ENCODE results near the gene BST2. TPM values are rescaled to one million over a fixed set of nuclear protein-coding genes. Genes with fewer than 3 reads are reported as not detected.
"Not testable (repeated sequence)": the region's sequence is repeated elsewhere in the genome, so short reads cannot be mapped to it uniquely, and the experiment has no call there.

The BST2 gene
- polyA plus RNA-seq, 1 experiment: 6.4 TPM

DNA sequence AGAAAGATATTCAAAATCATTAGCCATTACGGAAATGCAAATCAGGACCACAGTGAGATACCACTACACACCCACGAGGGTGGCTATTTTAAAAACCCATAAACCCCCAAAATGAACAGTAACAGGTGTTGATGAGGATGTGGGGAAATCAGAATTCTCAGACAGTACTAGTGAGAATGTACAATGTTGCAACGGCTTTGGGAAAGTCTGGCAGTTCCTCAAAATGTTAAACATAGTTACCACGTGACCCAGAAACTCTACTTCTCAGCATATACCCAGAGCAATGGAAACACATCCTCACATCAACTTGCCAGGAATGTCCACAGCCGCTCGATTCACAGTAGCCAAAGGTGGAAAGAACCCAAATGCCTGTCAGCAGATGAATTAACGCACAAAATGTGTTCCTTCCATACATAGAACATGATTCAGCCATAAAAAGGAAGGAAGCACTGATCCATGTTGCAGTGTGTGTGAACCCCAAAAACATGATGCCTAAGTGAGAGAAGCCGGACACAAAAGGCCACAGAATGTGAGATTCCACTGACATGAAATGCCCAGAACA is 35.3 kb downstream of the BST2 start:
- Histone ChIP-seq H3K4me3 (ENCODE audit: low read depth, low read length) (no peak overlapping the region), H3K27me3 (ENCODE audit: control insufficient read depth, insufficient read depth, low read length) (no peaks in the 10 kb centered on the region), H3K36me3 (ENCODE audit: control insufficient read depth, insufficient read depth, low read length) (no peaks in the 10 kb centered on the region)
- ChIA-PET POLR2A (no interaction called here), CTCF (no interaction called here)
- DNase-seq (ENCODE audit: low read depth): no peak
- TF ChIP-seq, protein P1, sequence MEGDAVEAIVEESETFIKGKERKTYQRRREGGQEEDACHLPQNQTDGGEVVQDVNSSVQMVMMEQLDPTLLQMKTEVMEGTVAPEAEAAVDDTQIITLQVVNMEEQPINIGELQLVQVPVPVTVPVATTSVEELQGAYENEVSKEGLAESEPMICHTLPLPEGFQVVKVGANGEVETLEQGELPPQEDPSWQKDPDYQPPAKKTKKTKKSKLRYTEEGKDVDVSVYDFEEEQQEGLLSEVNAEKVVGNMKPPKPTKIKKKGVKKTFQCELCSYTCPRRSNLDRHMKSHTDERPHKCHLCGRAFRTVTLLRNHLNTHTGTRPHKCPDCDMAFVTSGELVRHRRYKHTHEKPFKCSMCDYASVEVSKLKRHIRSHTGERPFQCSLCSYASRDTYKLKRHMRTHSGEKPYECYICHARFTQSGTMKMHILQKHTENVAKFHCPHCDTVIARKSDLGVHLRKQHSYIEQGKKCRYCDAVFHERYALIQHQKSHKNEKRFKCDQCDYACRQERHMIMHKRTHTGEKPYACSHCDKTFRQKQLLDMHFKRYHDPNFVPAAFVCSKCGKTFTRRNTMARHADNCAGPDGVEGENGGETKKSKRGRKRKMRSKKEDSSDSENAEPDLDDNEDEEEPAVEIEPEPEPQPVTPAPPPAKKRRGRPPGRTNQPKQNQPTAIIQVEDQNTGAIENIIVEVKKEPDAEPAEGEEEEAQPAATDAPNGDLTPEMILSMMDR (IDR thresholded peaks at IDR 0.05; ENCODE audit: insufficient read depth, low read depth, low read length): no peak

DNA sequence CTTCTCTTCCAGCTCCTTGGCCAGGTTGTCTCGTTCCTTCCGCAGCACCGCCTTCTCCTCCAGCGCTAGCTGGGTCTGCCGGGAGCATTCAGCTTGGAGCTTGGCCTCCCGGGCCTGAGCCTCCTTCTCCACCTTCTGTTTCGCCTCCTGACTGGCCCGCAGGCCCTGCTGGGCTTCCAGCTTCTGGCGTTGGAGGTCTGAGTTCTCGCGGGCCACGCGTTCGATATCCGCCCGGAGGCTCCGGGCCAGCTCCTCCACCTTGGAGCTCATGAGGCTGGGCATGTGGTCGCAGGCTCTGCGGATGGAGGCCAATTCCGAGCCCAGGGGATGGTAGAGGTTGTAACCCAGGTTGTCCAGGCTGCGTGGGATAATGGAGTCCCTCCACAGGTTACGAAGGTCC is 40.1 kb downstream of the BST2 start:
- CTCF ChIA-PET: interaction anchor here (1.3 to 1.7 kb wide), 2 partner anchors 20 to 21 kb away, joined by 3 to 4 read pairs; no protein-coding TSS in a partner anchor
- POLR2A ChIA-PET: no interaction called here
- TF ChIP-seq, protein P1 (IDR thresholded peaks at IDR 0.05; ENCODE audit: insufficient read depth, low read depth, low read length): no peak
- Histone ChIP-seq H3K27me3 (ENCODE audit: control insufficient read depth, insufficient read depth, low read length) (no peaks in the 10 kb centered on the region), H3K4me3 (ENCODE audit: low read depth, low read length) (no peak overlapping the region), H3K36me3 (ENCODE audit: control insufficient read depth, insufficient read depth, low read length) (no peaks in the 10 kb centered on the region)
- no peak for DNase-seq (ENCODE audit: low read depth)

DNA sequence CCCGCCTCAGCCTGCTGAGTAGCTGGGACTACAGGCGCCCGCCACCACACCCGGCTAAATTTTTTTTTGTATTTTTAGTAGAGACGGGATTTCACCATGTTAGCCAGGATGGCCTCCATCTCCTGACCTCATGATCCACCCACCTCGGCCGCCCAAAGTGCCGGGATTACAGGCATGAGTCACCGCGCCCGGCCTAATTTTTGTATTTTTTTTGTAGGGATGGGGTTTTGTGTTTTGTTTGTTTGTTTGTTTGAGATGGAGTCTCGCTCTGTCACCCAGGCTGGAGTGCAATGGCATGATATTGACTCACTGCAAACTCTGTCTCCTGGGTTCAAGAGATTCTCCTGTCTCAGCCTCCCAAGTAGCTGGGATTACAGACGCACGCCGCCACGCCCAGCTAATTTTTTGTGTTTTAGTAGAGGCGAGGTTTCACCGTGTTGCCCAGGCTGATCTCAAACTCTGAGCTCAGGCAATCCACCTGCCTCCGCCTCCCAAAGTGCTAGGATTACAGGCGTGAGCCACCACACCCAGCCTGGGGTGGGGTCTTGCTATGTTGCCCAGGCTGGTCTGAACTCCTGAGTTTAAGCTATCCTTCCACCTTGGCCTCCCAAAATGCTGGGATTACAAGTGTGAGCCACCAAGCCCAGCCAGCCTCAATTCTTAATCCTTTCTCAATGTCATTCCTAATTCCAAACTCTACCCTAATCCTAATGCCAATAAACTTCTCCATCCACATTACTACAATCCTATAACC is 41.4 kb downstream of the BST2 start:
- POLR2A ChIA-PET; H3K4me3 ChIP-seq (ENCODE audit: low read depth, low read length); DNase-seq (ENCODE audit: low read depth); H3K36me3 ChIP-seq (ENCODE audit: control insufficient read depth, insufficient read depth, low read length); H3K27me3 ChIP-seq (ENCODE audit: control insufficient read depth, insufficient read depth, low read length): not testable (repeated sequence)
- CTCF ChIA-PET: interaction anchor here (0.7 kb wide), 1 partner anchor 18 kb away, joined by 3 read pairs; no protein-coding TSS in a partner anchor

DNA sequence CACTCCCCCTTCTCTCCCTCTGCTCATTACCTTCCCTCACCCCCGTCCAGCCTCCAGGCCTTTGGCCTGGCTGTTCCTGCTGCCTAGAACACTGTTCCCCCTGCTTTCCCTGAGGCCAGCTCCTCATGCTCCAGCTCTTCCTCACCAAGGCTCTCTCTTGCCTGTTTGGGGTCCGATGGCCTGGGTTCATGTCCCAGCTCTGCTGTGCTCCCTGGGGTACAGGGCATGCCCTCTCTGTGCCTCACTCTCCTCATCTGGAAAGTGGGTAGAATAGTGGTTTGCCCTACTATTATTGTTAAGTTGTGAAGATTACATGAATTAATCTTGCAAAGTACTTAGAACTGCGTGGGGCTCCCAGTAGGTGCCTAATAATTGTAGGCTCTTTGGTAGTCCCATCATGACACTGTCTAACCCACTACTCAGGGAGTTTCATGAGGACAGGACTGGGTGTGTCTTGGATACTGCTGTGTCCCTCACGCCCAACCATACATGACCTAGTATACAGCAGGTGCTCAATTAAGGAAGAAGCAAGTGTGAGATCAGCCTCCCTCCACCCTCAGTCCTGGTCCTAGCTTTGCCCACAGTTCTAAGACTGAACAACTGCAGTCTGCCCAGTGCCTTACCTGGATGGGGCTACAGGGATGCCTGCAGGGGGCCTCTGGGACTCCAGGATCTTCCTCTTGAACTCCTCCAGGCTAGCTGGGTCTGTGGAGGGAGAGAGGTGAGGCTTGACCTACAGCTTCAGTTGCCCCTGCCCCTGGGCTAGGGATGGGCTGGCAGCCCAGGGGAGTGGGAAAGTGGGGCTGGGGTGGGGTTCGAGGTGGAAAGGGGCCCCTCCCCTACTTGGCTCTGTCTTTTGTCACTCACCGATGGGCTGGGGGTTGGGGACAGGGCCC is 45.3 kb downstream of the BST2 start:
- H3K36me3 ChIP-seq (ENCODE audit: control insufficient read depth, insufficient read depth, low read length): no peaks in the 10 kb centered on the region
- ChIA-PET CTCF (interaction anchor here (1.6 kb wide), 2 partner anchors 26 to 136 kb away, joined by 3 to 5 read pairs; no protein-coding TSS in a partner anchor), POLR2A (no interaction called here)
- H3K27me3 ChIP-seq (ENCODE audit: control insufficient read depth, insufficient read depth, low read length): no peaks in the 10 kb centered on the region
- DNase-seq (ENCODE audit: low read depth): no peak
- no peak overlapping the region for H3K4me3 ChIP-seq (ENCODE audit: low read depth, low read length)
- TF ChIP-seq, protein P1 (IDR thresholded peaks at IDR 0.05; ENCODE audit: insufficient read depth, low read depth, low read length): no peak

DNA sequence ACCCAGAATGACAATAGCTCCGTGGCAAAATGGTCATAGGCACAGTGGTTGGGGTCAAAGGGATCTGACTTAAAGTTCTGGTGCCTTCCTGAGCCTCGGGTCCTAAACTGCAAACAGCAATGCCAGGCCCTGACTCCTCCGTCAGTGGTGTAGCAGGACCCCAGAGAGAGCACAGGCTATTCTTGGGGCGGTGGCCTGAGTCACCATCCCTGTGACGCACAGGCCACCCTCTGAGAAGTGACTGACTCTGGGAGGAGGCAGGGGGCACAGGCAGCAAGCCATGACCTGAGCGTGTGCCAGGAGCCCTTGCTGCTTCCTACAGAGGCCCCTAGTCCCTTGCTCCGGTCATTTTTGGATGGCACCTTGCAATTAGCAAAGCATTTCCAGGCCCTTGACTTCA is 47.0 kb downstream of the BST2 start:
- POLR2A ChIA-PET: no interaction called here
- DNase-seq (ENCODE audit: low read depth): no peak

More for the DNA sequence above, 47.0 kb downstream of the BST2 start:
- H3K27me3 ChIP-seq (ENCODE audit: control insufficient read depth, insufficient read depth, low read length): no peaks in the 10 kb centered on the region
- CTCF ChIA-PET: interaction anchor here (0.6 to 1.6 kb wide), 3 partner anchors 9 to 75 kb away, joined by 3 to 5 read pairs (median 4); no protein-coding TSS in a partner anchor
- H3K36me3 ChIP-seq (ENCODE audit: control insufficient read depth, insufficient read depth, low read length): no peaks in the 10 kb centered on the region
- H3K4me3 ChIP-seq (ENCODE audit: low read depth, low read length): no peak overlapping the region
- TF ChIP-seq, protein P1 (IDR thresholded peaks at IDR 0.05; ENCODE audit: insufficient read depth, low read depth, low read length): no peak

Measured in BJ (cell line).